ENCODE measurements around the gene ACIN1. TPM values are rescaled to one million over a fixed set of nuclear protein-coding genes. Genes with fewer than 3 reads are reported as not detected.

Gene ACIN1
- total RNA-seq, 2 donors from 2014 or later = 314 to 367 TPM

- Mint-ChIP-seq H3K27ac (no peak overlapping the region), H3K36me3 (ENCODE audit: low read depth) (peaks cover 76% of the 10 kb centered on the region), H3K4me3 (peak overlapping the region; percentile 21), H3K27me3 (ENCODE audit: insufficient read depth) (no peaks in the 10 kb centered on the region), H3K4me1 (peaks cover 40% of the 10 kb centered on the region), H3K9me3 (no peaks in the 10 kb centered on the region)
- 93 to 96% methylated on average over 3 of the region's 3 CpGs for WGBS, 2 experiments (ENCODE audit: insufficient coverage in 1 of 2, insufficient read length in 1 of 2)
- H3K4me3 ChIP-seq (ENCODE audit: low read length) = peak overlapping the region; percentile 68
- no peak overlapping the region for H3K27ac ChIP-seq (ENCODE audit: low read depth, low read length)
- H3K36me3 ChIP-seq (ENCODE audit: control insufficient read depth, insufficient read depth, low read length) = peaks cover 76% of the 10 kb centered on the region
- H3K9me3 ChIP-seq (ENCODE audit: control insufficient read depth, low read length) = no peaks in the 10 kb centered on the region
- H3K4me1 ChIP-seq (ENCODE audit: control insufficient read depth, insufficient read depth, low read length) = peaks cover 24% of the 10 kb centered on the region
- no peak overlapping the region for H3K9ac ChIP-seq (ENCODE audit: extremely low read depth, low read length, poor library complexity, severe bottlenecking)
- no peak for TF ChIP-seq CTCF (conservative IDR thresholded peaks at IDR 0.05)
- peak; percentile 41 for DNase-seq
- no peaks in the 10 kb centered on the region for H3K27me3 ChIP-seq (ENCODE audit: control insufficient read depth, insufficient read depth, low read length, poor library complexity, severe bottlenecking)
These were observed 28.6 kb downstream of the ACIN1 start for GRCh38 chr14:23066368-23066767.

- H3K27ac ChIP-seq (ENCODE audit: low read depth, low read length) = no peak overlapping the region
- peak; percentile 10 for DNase-seq
- H3K4me1 ChIP-seq (ENCODE audit: control insufficient read depth, insufficient read depth, low read length) = peaks cover 12% of the 10 kb centered on the region
- Mint-ChIP-seq H3K4me3 (no peak overlapping the region), H3K27me3 (ENCODE audit: insufficient read depth) (no peaks in the 10 kb centered on the region), H3K9me3 (no peaks in the 10 kb centered on the region), H3K36me3 (ENCODE audit: low read depth) (peaks cover 88% of the 10 kb centered on the region), H3K4me1 (peaks cover 22% of the 10 kb centered on the region), H3K27ac (peak overlapping the region; percentile 55)
- no peak for TF ChIP-seq CTCF (conservative IDR thresholded peaks at IDR 0.05)
- H3K4me3 ChIP-seq (ENCODE audit: low read length) = no peak overlapping the region
- no peaks in the 10 kb centered on the region for H3K27me3 ChIP-seq (ENCODE audit: control insufficient read depth, insufficient read depth, low read length, poor library complexity, severe bottlenecking)
- no peak overlapping the region for H3K9ac ChIP-seq (ENCODE audit: extremely low read depth, low read length, poor library complexity, severe bottlenecking)
- H3K9me3 ChIP-seq (ENCODE audit: control insufficient read depth, low read length) = no peaks in the 10 kb centered on the region
- 94 to 98% methylated on average over 5 of the region's 5 CpGs for WGBS, 2 experiments (ENCODE audit: insufficient coverage in 1 of 2, insufficient read length in 1 of 2)
- H3K36me3 ChIP-seq (ENCODE audit: control insufficient read depth, insufficient read depth, low read length) = peaks cover 95% of the 10 kb centered on the region
These were observed 31.3 kb downstream of the ACIN1 start for GRCh38 chr14:23063601-23064000.

GRCh38 chr14:23062002-23062401 is 32.9 kb downstream of the ACIN1 start:
- H3K9me3 Mint-ChIP-seq = no peaks in the 10 kb centered on the region
- no peaks in the 10 kb centered on the region for H3K27me3 Mint-ChIP-seq (ENCODE audit: insufficient read depth)
- H3K4me1 Mint-ChIP-seq = peaks cover 14% of the 10 kb centered on the region
- no peak overlapping the region for H3K9ac ChIP-seq (ENCODE audit: extremely low read depth, low read length, poor library complexity, severe bottlenecking)
- DNase-seq = no peak
- no peaks in the 10 kb centered on the region for H3K27me3 ChIP-seq (ENCODE audit: control insufficient read depth, insufficient read depth, low read length, poor library complexity, severe bottlenecking)
- H3K9me3 ChIP-seq (ENCODE audit: control insufficient read depth, low read length) = no peaks in the 10 kb centered on the region
- peak overlapping the region; percentile 44 for H3K27ac ChIP-seq (ENCODE audit: low read depth, low read length)
- 90% methylated on average over 4 of the region's 4 CpGs; no CpG with 5 or more reads in 1 of the 2 experiments for WGBS, 2 experiments (ENCODE audit: insufficient coverage in 1 of 2, insufficient read length in 1 of 2)
- no peak overlapping the region for H3K4me3 Mint-ChIP-seq
- peaks cover 79% of the 10 kb centered on the region for H3K36me3 ChIP-seq (ENCODE audit: control insufficient read depth, insufficient read depth, low read length)
- no peak overlapping the region for H3K4me3 ChIP-seq (ENCODE audit: low read length)
- no peaks in the 10 kb centered on the region for H3K4me1 ChIP-seq (ENCODE audit: control insufficient read depth, insufficient read depth, low read length)
- TF ChIP-seq CTCF (conservative IDR thresholded peaks at IDR 0.05) = no peak
- peak overlapping the region; percentile 64 for H3K27ac Mint-ChIP-seq
- H3K36me3 Mint-ChIP-seq (ENCODE audit: low read depth) = peaks cover 73% of the 10 kb centered on the region

Data from endodermal cell (in vitro differentiated cells).